Measurements from ENCODE around the gene SRPK2. TPM values are rescaled to one million over a fixed set of nuclear protein-coding genes. Genes with fewer than 3 reads are reported as not detected.

The SRPK2 gene
- total and polyA plus RNA-seq, 9 donors = 15.2 to 50.0 (median 37.8) TPM

- Histone ChIP-seq H3K9me3 (no peaks in the 10 kb centered on the region), H3K27me3 (no peaks in the 10 kb centered on the region), H3K4me1 (ENCODE audit: insufficient read depth) (no peaks in the 10 kb centered on the region), H3K36me3 (no peaks in the 10 kb centered on the region), H3K27ac (no peak overlapping the region), H3K4me3 (no peak overlapping the region)
- DNase-seq = no peak
- TF ChIP-seq EP300 (IDR thresholded peaks at IDR 0.05) = no peak
- TF ChIP-seq POLR2A (IDR thresholded peaks at IDR 0.05) = no peak
- no peak for TF ChIP-seq CTCF (IDR thresholded peaks at IDR 0.05)
- intact Hi-C loops (cut with DNase I) = no loop called here
- 91 to 96% (median 92%) methylated on average over 8 of the region's 8 CpGs for WGBS, 3 donors
Observed at GRCh38 chr7:105163718-105164117, 225.0 kb downstream of the SRPK2 start.

GRCh38 chr7:105161366-105161765 lies 227.4 kb downstream of the SRPK2 start:
- WGBS, 3 donors = 94 to 98% (median 97%) methylated on average over 1 of the region's 1 CpG
- intact Hi-C loops (cut with DNase I) = no loop called here
- no peaks in the 10 kb centered on the region for H3K9me3 ChIP-seq
- no peaks in the 10 kb centered on the region for H3K4me1 ChIP-seq (ENCODE audit: insufficient read depth)
- no peaks in the 10 kb centered on the region for H3K36me3 ChIP-seq
- no peak for DNase-seq
- TF ChIP-seq CTCF (IDR thresholded peaks at IDR 0.05) (no peak), POLR2A (IDR thresholded peaks at IDR 0.05) (no peak), EP300 (IDR thresholded peaks at IDR 0.05) (no peak)
- no peaks in the 10 kb centered on the region for H3K27me3 ChIP-seq
- H3K4me3 ChIP-seq = no peak overlapping the region
- H3K27ac ChIP-seq = no peak overlapping the region

- H3K9me3 ChIP-seq = no peaks in the 10 kb centered on the region
- TF ChIP-seq POLR2A (IDR thresholded peaks at IDR 0.05) (no peak), EP300 (IDR thresholded peaks at IDR 0.05) (no peak), CTCF (IDR thresholded peaks at IDR 0.05) (no peak)
- no peak overlapping the region for H3K4me3 ChIP-seq
- no peak overlapping the region for H3K27ac ChIP-seq
- intact Hi-C loops (cut with DNase I) = no loop called here
- 94 to 95% (median 94%) methylated on average over 3 of the region's 3 CpGs for WGBS, 3 donors
- no peaks in the 10 kb centered on the region for H3K4me1 ChIP-seq (ENCODE audit: insufficient read depth)
- H3K27me3 ChIP-seq = no peaks in the 10 kb centered on the region
- no peak for DNase-seq
- no peaks in the 10 kb centered on the region for H3K36me3 ChIP-seq
Observed at GRCh38 chr7:105157278-105157677, 231.4 kb downstream of the SRPK2 start.

- Histone ChIP-seq H3K4me3 (no peak overlapping the region), H3K9me3 (no peaks in the 10 kb centered on the region), H3K27me3 (no peaks in the 10 kb centered on the region), H3K4me1 (ENCODE audit: insufficient read depth) (no peaks in the 10 kb centered on the region), H3K36me3 (no peaks in the 10 kb centered on the region), H3K27ac (no peak overlapping the region)
- DNase-seq = no peak
- intact Hi-C loops (cut with DNase I) = no loop called here
- WGBS, 3 donors = 94 to 100% (median 98%) methylated on average over 2 of the region's 2 CpGs
- TF ChIP-seq EP300 (IDR thresholded peaks at IDR 0.05) (no peak), POLR2A (IDR thresholded peaks at IDR 0.05) (no peak), CTCF (IDR thresholded peaks at IDR 0.05) (no peak)
Observed at GRCh38 chr7:105156731-105157130, 232.0 kb downstream of the SRPK2 start.

- DNase-seq = no peak
- H3K36me3 ChIP-seq = no peaks in the 10 kb centered on the region
- 68 to 76% (median 68%) methylated on average over 2 of the region's 2 CpGs for WGBS, 3 donors
- no peaks in the 10 kb centered on the region for H3K9me3 ChIP-seq
- H3K4me1 ChIP-seq (ENCODE audit: insufficient read depth) = no peaks in the 10 kb centered on the region
- H3K27ac ChIP-seq = no peak overlapping the region
- no peak overlapping the region for H3K4me3 ChIP-seq
- TF ChIP-seq CTCF (IDR thresholded peaks at IDR 0.05) (no peak), POLR2A (IDR thresholded peaks at IDR 0.05) (no peak), EP300 (IDR thresholded peaks at IDR 0.05) (no peak)
- no peaks in the 10 kb centered on the region for H3K27me3 ChIP-seq
- intact Hi-C loops (cut with DNase I) = no loop called here
Observed at GRCh38 chr7:105154084-105154483, 234.6 kb downstream of the SRPK2 start.

All from ovary (tissue), 9 donors.